GM12865 (cell line): ENCODE results near the gene CACNA1B.

Experiments
- DNase-seq: peaks from one replicate; pipeline ENCODE4 v3.0.0; 2010; ENCODE audit warnings: low read depth
- H3K4me3 ChIP-seq: 2 replicates; pipeline ENCODE4 v1.5.1; 2011; ENCODE audit warnings: mild to moderate bottlenecking, low read depth, low read length, control low read depth
- CTCF ChIP-seq: IDR thresholded peaks from 2 replicates; pipeline ENCODE4 v1.5.1; 2011; ENCODE audit warnings: low read length, control low read depth, low read depth, inconsistent platforms; ENCODE audit not compliant: insufficient read depth; ENCODE audit errors: missing control alignments

CACNA1B gene

GRCh38 chr9:138069731-138070456 is 192.3 kb downstream of the CACNA1B start:
- DNase-seq = no peak
- no peak overlapping the region for H3K4me3 ChIP-seq
- no peak for TF ChIP-seq CTCF

GRCh38 chr9:138070815-138071214 is 193.2 kb downstream of the CACNA1B start:
- no peak overlapping the region for H3K4me3 ChIP-seq
- no peak for TF ChIP-seq CTCF
- no peak for DNase-seq

GRCh38 chr9:138071292-138071691 is 193.7 kb downstream of the CACNA1B start:
- no peak for DNase-seq
- no peak for TF ChIP-seq CTCF
- no peak overlapping the region for H3K4me3 ChIP-seq

GRCh38 chr9:138071731-138072130 is 194.1 kb downstream of the CACNA1B start:
- DNase-seq = no peak
- no peak for TF ChIP-seq CTCF
- no peak overlapping the region for H3K4me3 ChIP-seq

- no peak for DNase-seq
These were observed 194.7 kb downstream of the CACNA1B start for GRCh38 chr9:138072161-138072842.

GRCh38 chr9:138072897-138073296 is 195.3 kb downstream of the CACNA1B start:
- TF ChIP-seq CTCF = no peak
- no peak for DNase-seq
- H3K4me3 ChIP-seq = no peak overlapping the region

More at GRCh38 chr9:138072161-138072842, 194.7 kb downstream of the CACNA1B start:
- no peak overlapping the region for H3K4me3 ChIP-seq
- TF ChIP-seq CTCF = no peak
